HL-60 (cell line): ENCODE measurements around the gene NR0B2.

Experiments
- POLR2AphosphoS5 ChIP-seq: IDR thresholded peaks from 2 replicates; pipeline ENCODE4 v1.6.1; 2012; ENCODE audit warnings: low read depth
- REST ChIP-seq: IDR thresholded peaks from 2 replicates; pipeline ENCODE4 v1.6.1; 2012; ENCODE audit warnings: low read depth; ENCODE audit not compliant: insufficient replicate concordance
- SPI1 ChIP-seq: IDR thresholded peaks from 2 replicates; pipeline ENCODE4 v1.6.1; 2012; ENCODE audit warnings: low read depth, mild to moderate bottlenecking, borderline replicate concordance
- TF ChIP-seq, protein P1 (sequence below): IDR thresholded peaks from one replicate; pipeline ENCODE4 v1.5.1; 2011; ENCODE audit warnings: low read length, control low read depth, inconsistent platforms; ENCODE audit not compliant: insufficient read depth

GRCh38 chr1:26936823-26937222 is 23.0 kb upstream of the NR0B2 start:
- TF ChIP-seq, protein P1, sequence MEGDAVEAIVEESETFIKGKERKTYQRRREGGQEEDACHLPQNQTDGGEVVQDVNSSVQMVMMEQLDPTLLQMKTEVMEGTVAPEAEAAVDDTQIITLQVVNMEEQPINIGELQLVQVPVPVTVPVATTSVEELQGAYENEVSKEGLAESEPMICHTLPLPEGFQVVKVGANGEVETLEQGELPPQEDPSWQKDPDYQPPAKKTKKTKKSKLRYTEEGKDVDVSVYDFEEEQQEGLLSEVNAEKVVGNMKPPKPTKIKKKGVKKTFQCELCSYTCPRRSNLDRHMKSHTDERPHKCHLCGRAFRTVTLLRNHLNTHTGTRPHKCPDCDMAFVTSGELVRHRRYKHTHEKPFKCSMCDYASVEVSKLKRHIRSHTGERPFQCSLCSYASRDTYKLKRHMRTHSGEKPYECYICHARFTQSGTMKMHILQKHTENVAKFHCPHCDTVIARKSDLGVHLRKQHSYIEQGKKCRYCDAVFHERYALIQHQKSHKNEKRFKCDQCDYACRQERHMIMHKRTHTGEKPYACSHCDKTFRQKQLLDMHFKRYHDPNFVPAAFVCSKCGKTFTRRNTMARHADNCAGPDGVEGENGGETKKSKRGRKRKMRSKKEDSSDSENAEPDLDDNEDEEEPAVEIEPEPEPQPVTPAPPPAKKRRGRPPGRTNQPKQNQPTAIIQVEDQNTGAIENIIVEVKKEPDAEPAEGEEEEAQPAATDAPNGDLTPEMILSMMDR = no peak
- TF ChIP-seq POLR2AphosphoS5 (no peak), REST (no peak), SPI1 (no peak)
